Right lobe of liver (tissue), 6 donors: Measurements from ENCODE around the gene VAPB. TPM values are rescaled to one million over a fixed set of nuclear protein-coding genes. Genes with fewer than 3 reads are reported as not detected.

Source experiments
- ATAC-seq, 4 donors: fragments of 200-7000 bp; cut with Tn5 transposase; one replicate each; pipeline ENCODE4 v1.9.1; 2020; ENCODE audit warnings: mild to moderate bottlenecking in 4 of 4, moderate library complexity in 4 of 4
- DNase-seq, 3 donors: peaks; one replicate each; pipeline ENCODE4 v3.0.0-alpha.2; 2020
- H3K27ac ChIP-seq, 3 donors: fragments of 200-600 bp; one replicate each; pipeline ENCODE4 v1.8.0; 2022
- H3K27me3 ChIP-seq, 2 donors: fragments of 200-600 bp; one replicate each; pipeline ENCODE4 v1.8.0; 2022
- H3K36me3 ChIP-seq, 4 donors: fragments of 200-600 bp; sonication (generic) in 1 of 4; one replicate each; pipeline versions ENCODE4 v1.5.1 to v1.8.0; 2017 to 2022; ENCODE audit warnings: control low read depth in 1 of 4
- H3K4me1 ChIP-seq, 4 donors: fragments of 200-600 bp; sonication (generic) in 1 of 4; one replicate each; pipeline versions ENCODE4 v1.5.1 to v1.8.0; 2017 to 2022; ENCODE audit warnings: control low read depth in 1 of 4
- H3K4me3 ChIP-seq, 3 donors: fragments of 200-600 bp; one replicate each; pipeline ENCODE4 v1.8.0; 2022
- H3K9me3 ChIP-seq, 4 donors: fragments of 200-600 bp; sonication (generic) in 1 of 4; one replicate each; pipeline versions ENCODE4 v1.5.1 to v1.8.0; 2017 to 2022; ENCODE audit warnings: control low read depth in 1 of 4
- POLR2A ChIP-seq: fragments of 450-650 bp; IDR thresholded peaks from one replicate; pipeline ENCODE4 v1.6.1; 2017; ENCODE audit warnings: antibody characterized with exemption, mild to moderate bottlenecking
- WGBS: methylation state at CpG from one replicate; pipeline ENCODE4 v1.1.6; 2018; ENCODE audit warnings: low coverage, low lambda C conversion rate; ENCODE audit not compliant: insufficient coverage; ENCODE audit errors: missing lambda C conversion rate; 5-methylcytosine and 5-hydroxymethylcytosine counted together
- intact Hi-C, 2 donors: fragments of 100-400 bp; cut with DNase I; formaldehyde crosslinking; loops; one replicate each; pipeline versions ENCODE4 v1.11.2 to v1.14.1; 2022
- total RNA-seq, 6 experiments: library from RNA; depleted of rRNA in 2 of 6; stranded (reverse); fragments of >200 nt in 2 of 6; fragmentation: NEBNext Ultra II Directional in 3 of 6; extraction: Animal tissue kit (Norgen Biotek cat#: 25700) in 3 of 6; gene quantifications; one replicate each; pipeline versions ENCODE4 v1.1.0 to v1.2.4, GENCODE V29; 2016 to 2023
- TF ChIP-seq, protein P1 (sequence below), 4 donors: fragments of 200-600 bp in 3 of 4; fragments of 450-650 bp in 1 of 4; IDR thresholded peaks; one replicate each; pipeline versions ENCODE4 v1.5.1 to v1.8.0; 2016 to 2022; ENCODE audit warnings: antibody characterized with exemption in 4 of 4, mild to moderate bottlenecking in 2 of 4
- donor health status: DM: no; HTN: yes; CAD: no.
- donor health status: DM: no; HTN: no; CAD: no.
- donor health status: DM: no; HTN: no; CAD: no.
- donor health status: DM: no; HTN: yes; CAD: no.
- donor health status: DM: no; HTN: yes; CAD: no.

VAPB gene
- total RNA-seq, 6 experiments from 2014 or later: 17.5 to 42.9 (median 31.4) TPM

DNA sequence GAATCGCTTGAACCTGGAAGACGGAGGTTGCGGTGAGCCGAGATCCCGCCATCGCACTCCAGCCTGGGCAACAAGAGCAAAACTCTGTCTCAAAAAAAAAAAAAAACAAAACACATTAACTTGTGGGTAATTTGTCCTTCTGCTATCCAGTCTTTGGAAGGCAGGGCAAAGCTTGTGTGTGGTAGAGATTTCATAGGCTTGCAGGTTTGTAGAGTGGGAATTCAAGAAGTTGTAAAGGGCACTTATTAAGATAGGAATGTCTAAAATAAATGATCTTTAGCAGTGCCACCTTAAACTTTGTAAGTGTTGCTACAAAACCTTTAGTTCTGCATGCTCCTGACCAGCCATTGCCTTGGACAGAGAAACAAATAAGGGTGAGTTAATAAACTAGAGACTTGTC, 8.4 kb downstream of the VAPB start:
- 100% methylated on average over 4 of the region's 6 CpGs for WGBS
- Histone ChIP-seq H3K4me3 (no peak overlapping the region), H3K36me3 (no peaks in the 10 kb centered on the region), H3K4me1 (peaks cover 0 to 12% (median 4%) of the 10 kb centered on the region in 4 donors), H3K27ac (no peak overlapping the region), H3K9me3 (no peaks in the 10 kb centered on the region), H3K27me3 (no peaks in the 10 kb centered on the region)
- no peak for TF ChIP-seq POLR2A
- TF ChIP-seq, protein P1, sequence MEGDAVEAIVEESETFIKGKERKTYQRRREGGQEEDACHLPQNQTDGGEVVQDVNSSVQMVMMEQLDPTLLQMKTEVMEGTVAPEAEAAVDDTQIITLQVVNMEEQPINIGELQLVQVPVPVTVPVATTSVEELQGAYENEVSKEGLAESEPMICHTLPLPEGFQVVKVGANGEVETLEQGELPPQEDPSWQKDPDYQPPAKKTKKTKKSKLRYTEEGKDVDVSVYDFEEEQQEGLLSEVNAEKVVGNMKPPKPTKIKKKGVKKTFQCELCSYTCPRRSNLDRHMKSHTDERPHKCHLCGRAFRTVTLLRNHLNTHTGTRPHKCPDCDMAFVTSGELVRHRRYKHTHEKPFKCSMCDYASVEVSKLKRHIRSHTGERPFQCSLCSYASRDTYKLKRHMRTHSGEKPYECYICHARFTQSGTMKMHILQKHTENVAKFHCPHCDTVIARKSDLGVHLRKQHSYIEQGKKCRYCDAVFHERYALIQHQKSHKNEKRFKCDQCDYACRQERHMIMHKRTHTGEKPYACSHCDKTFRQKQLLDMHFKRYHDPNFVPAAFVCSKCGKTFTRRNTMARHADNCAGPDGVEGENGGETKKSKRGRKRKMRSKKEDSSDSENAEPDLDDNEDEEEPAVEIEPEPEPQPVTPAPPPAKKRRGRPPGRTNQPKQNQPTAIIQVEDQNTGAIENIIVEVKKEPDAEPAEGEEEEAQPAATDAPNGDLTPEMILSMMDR (IDR thresholded peaks at IDR 0.05): no peak
- intact Hi-C loops: no loop called here
- DNase-seq (no peak), ATAC-seq (no peak)

DNA sequence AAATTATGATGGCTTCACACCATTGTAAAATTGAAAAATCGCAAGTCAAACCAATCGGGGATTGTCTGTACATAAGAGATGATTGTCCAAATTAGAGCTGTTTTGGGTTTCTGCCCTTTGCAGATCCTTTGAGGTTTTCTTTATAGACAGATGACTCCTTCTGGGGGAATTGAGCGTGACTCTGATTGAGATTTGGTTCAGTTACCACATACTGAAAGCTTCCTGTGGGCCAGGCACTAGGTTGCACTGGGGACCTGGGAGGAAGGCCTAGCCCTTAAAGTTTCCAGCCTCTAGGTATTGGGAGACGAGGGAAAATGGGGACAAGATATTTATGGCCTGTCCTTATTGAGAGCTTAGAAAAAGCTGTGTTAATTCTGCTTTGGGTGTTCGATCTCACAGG, 9.2 kb downstream of the VAPB start:
- no peak for ATAC-seq
- no peak overlapping the region for H3K4me3 ChIP-seq

DNA sequence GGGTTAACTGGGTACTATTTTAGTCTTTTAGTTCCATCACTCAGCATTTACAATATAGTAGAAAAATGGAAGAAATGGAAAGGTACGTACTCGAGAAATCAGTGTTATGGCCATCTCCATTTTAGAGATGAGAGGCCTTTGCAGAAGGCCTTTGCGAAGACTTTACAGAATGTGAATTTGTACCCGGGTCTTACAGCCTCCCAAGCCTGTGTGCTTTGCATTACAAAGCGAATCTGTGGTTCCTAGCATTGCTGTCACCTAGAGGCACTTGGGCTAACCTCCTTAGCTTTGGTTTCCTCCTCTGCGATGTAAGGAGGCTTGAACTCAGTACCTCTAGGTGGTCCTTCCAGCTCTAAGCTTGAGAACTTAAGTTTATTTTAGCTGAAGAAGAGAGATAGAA, 10.9 kb downstream of the VAPB start:
- no peak overlapping the region for H3K27ac ChIP-seq
- H3K27me3 ChIP-seq: no peaks in the 10 kb centered on the region
- peaks cover 0 to 12% (median 6%) of the 10 kb centered on the region in 4 donors for H3K4me1 ChIP-seq
- DNase-seq (no peak), ATAC-seq (no peak)
- 82% methylated on average over 5 of the region's 6 CpGs for WGBS
- no peak overlapping the region for H3K4me3 ChIP-seq
- H3K9me3 ChIP-seq: no peaks in the 10 kb centered on the region
- intact Hi-C loops: no loop called here
- no peak for TF ChIP-seq POLR2A
- TF ChIP-seq, protein P1 (IDR thresholded peaks at IDR 0.05): no peak
- H3K36me3 ChIP-seq: no peaks in the 10 kb centered on the region

More for the DNA sequence above, 9.2 kb downstream of the VAPB start:
- no peaks in the 10 kb centered on the region for H3K27me3 ChIP-seq
- no peaks in the 10 kb centered on the region for H3K36me3 ChIP-seq
- no peak for TF ChIP-seq POLR2A
- TF ChIP-seq, protein P1 (IDR thresholded peaks at IDR 0.05): no peak
- no peaks in the 10 kb centered on the region for H3K9me3 ChIP-seq
- peaks cover 0 to 12% (median 4%) of the 10 kb centered on the region in 4 donors for H3K4me1 ChIP-seq
- no peak overlapping the region for H3K27ac ChIP-seq
- no peak for DNase-seq
- intact Hi-C loops: no loop called here
- 89% methylated on average over 5 of the region's 5 CpGs for WGBS

DNA sequence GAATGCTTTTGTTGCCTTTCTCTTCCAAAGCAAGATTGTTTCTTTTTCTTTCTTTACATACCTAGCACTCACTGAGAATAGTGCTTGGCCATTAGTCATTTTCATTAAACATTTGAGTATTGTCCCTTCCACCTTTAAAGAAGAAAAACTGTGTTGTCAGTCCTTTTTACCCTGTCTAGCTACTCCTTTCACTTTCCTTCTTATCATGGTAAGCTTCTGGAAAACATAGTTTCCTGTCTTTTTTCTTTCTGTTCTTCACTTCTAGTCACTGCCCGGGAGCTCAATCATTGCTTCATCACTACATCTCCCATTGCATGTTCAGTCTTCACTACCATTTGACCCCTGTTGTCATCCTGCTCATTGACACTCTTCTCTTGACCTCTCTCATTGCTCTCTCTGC, 12.1 kb downstream of the VAPB start:
- Histone ChIP-seq H3K4me3 (no peak overlapping the region), H3K9me3 (no peaks in the 10 kb centered on the region), H3K36me3 (no peaks in the 10 kb centered on the region), H3K27me3 (no peaks in the 10 kb centered on the region), H3K27ac (no peak overlapping the region), H3K4me1 (peaks cover 0 to 12% (median 6%) of the 10 kb centered on the region in 4 donors)
- WGBS: 75% methylated on average over 1 of the region's 1 CpG
- intact Hi-C loops: no loop called here
- no peak for DNase-seq
- ATAC-seq: no peak
- no peak for TF ChIP-seq POLR2A
- TF ChIP-seq, protein P1 (IDR thresholded peaks at IDR 0.05): no peak

DNA sequence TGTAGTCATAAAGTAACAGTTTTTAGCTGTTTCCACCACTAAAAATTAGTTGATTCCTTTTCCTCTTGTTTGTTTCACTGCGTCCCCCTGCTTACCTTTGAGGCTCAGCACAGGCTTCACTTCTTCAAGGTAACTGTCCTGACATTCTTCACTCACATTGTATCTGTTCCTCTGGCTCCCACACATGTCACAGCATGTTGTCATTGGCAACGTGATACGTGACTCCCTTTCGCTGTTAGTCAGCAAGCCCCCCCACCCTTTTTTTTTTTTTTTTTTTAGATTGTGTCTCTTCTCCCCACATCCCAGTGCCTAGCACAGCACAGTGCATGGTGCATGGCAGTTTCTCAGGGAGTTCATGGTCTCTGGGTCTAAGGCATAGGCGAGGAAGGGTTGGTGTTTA, 13.3 kb downstream of the VAPB start:
- no peak overlapping the region for H3K27ac ChIP-seq
- 82% methylated on average over 5 of the region's 5 CpGs for WGBS
- intact Hi-C loops: no loop called here
- H3K4me3 ChIP-seq: no peak overlapping the region
- no peaks in the 10 kb centered on the region for H3K36me3 ChIP-seq
- DNase-seq (no peak), ATAC-seq (no peak)
- no peaks in the 10 kb centered on the region for H3K9me3 ChIP-seq
- H3K27me3 ChIP-seq: no peaks in the 10 kb centered on the region
- peaks cover 0 to 12% (median 6%) of the 10 kb centered on the region in 4 donors for H3K4me1 ChIP-seq
- TF ChIP-seq, protein P1 (IDR thresholded peaks at IDR 0.05): no peak
- TF ChIP-seq POLR2A: no peak
